PFSK-1 (cell line): ENCODE measurements around the gene SNX3.

ENCODE experiments used
- FOXP2 ChIP-seq: optimal IDR thresholded peaks from 2 replicates; pipeline ENCODE3; 2011; ENCODE audit warnings: borderline replicate concordance, control low read depth, inconsistent platforms; ENCODE audit not compliant: insufficient read depth; ENCODE audit errors: extremely low read length, extremely low read depth
- POLR2AphosphoS5 ChIP-seq: IDR thresholded peaks from 2 replicates; pipeline ENCODE4 v1.6.1; 2012; ENCODE audit warnings: low read depth, mild to moderate bottlenecking, control low read depth, low read length, moderate library complexity
- SIN3A ChIP-seq: IDR thresholded peaks from 2 replicates; pipeline ENCODE4 v1.6.1; 2012; ENCODE audit warnings: mild to moderate bottlenecking, low read length, moderate library complexity, borderline replicate concordance; ENCODE audit not compliant: insufficient read depth
- TAF1 ChIP-seq: IDR thresholded peaks from 2 replicates; pipeline ENCODE4 v1.6.1; 2012; ENCODE audit warnings: low read length, control low read depth, borderline replicate concordance; ENCODE audit not compliant: insufficient read depth
- TF ChIP-seq, protein P1 (sequence below), 2 experiments: IDR thresholded peaks; 2 replicates each; pipeline versions ENCODE4 v1.6.1 to v1.8.0; 2011 to 2012; ENCODE audit warnings: low read depth in 2 of 2, low read length in 2 of 2, control low read depth in 1 of 2, inconsistent platforms in 1 of 2, mild to moderate bottlenecking in 1 of 2, moderate library complexity in 1 of 2; ENCODE audit not compliant: insufficient read depth in 1 of 2

DNA sequence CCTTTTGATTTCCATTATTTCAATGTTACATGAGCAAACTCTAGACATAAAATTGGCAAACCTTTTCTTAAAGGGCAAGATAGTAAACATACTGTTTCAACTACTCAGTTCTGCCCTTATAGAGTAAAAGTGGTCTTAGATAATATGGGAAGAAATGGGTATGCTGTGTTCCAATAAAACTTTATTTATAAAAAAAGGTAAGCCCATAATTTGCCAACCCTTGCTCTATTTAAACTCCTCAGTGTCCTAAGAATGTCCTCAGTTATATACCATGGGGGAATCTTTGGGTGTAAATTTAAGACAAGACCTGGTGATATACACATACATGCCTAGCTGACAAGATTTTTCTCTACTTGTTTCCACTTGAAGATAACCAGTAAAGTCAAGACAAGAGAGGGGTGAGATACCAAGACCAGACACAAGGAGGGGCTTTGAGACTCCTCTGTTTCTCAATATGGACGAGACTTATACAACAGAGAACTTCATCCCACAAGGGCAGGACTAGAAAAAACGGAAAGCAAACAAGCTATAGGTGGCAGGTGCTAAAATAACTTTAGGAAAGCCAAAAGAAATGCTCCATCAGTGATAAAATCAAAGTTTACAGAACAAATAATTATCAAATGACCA lies 10.5 kb downstream of the SNX3 start:
- no peak for TF ChIP-seq POLR2AphosphoS5
- no peak for TF ChIP-seq TAF1
- no peak for TF ChIP-seq SIN3A
- TF ChIP-seq, protein P1, sequence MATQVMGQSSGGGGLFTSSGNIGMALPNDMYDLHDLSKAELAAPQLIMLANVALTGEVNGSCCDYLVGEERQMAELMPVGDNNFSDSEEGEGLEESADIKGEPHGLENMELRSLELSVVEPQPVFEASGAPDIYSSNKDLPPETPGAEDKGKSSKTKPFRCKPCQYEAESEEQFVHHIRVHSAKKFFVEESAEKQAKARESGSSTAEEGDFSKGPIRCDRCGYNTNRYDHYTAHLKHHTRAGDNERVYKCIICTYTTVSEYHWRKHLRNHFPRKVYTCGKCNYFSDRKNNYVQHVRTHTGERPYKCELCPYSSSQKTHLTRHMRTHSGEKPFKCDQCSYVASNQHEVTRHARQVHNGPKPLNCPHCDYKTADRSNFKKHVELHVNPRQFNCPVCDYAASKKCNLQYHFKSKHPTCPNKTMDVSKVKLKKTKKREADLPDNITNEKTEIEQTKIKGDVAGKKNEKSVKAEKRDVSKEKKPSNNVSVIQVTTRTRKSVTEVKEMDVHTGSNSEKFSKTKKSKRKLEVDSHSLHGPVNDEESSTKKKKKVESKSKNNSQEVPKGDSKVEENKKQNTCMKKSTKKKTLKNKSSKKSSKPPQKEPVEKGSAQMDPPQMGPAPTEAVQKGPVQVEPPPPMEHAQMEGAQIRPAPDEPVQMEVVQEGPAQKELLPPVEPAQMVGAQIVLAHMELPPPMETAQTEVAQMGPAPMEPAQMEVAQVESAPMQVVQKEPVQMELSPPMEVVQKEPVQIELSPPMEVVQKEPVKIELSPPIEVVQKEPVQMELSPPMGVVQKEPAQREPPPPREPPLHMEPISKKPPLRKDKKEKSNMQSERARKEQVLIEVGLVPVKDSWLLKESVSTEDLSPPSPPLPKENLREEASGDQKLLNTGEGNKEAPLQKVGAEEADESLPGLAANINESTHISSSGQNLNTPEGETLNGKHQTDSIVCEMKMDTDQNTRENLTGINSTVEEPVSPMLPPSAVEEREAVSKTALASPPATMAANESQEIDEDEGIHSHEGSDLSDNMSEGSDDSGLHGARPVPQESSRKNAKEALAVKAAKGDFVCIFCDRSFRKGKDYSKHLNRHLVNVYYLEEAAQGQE (IDR thresholded peaks at IDR 0.05; ENCODE audit: insufficient read depth in 1 of 2, low read depth in 2 of 2, low read length in 2 of 2) = no peak
- TF ChIP-seq FOXP2 = no peak
